HG02938 (cell line): ENCODE measurements around the gene SAMD9.
"Not testable (repeated sequence)": the region's sequence is repeated elsewhere in the genome, so short reads cannot be mapped to it uniquely, and the experiment has no call there.

ENCODE experiments used
- ATAC-seq: cut with Tn5 transposase; IDR thresholded peaks from one replicate; pipeline ENCODE4 v1.9.1; 2021; ENCODE audit warnings: mild to moderate bottlenecking, moderate library complexity; ENCODE audit not compliant: unreplicated experiment

Gene SAMD9

GRCh38 chr7:93120592-93121549 is 3.1 kb upstream of the SAMD9 start:
- ATAC-seq = no peak

DNA sequence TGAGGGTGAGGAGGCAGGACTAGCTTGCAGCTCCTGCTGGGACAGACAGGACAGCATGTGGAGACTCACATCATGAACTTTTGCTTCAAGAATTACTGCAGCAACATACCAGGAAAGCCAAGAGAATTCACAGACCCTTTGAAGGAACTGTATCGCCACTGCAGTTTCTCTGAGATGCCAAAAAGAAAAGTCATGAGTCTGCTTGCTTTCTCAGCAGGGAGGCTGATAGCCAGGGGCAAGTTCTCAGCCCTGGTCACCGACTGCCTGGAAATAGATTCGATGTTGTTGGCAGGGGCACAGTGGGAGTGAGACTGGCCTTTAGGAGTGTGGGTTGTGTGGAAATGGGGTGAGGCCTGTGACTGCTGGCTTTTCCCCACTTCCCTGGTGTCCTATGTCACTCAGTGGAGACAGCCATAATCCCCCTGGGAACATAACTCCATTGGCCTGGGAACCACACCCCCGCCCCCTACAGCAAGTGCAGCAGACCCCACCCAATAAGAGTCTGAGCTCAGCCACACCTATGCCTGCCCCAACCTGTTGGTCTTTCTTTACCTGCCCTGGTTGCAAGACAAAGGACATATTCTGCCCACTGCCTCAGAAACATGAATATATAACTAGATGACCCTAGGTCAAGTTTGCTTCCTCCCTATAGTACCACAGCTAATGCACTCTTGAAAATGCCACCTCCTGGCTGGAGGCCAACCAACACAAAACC is 1.6 kb upstream of the SAMD9 start:
- ATAC-seq = no peak

DNA sequence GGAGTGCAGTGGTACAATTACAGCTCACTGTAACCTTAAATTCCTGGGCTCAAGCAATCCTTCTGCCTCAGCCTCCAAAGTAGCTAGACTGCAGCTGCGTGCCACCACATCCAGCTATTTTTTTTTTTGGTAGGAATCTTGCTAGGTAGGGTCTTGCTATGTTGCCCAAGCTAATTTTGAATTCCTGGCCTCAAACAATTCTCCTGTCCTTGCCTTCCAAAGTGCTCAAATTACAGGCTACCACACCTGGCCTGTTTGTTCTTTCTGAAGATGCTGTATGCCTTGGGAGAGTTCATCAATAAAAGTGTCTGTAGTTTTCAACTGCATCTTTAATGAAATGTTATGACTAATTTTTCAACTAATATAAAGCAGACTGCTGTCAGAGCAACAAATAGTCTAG is 452 bp downstream of the SAMD9 start:
- ATAC-seq = no peak

- ATAC-seq = no peak
Observed at GRCh38 chr7:93115796-93116195, 2.0 kb downstream of the SAMD9 start.

DNA sequence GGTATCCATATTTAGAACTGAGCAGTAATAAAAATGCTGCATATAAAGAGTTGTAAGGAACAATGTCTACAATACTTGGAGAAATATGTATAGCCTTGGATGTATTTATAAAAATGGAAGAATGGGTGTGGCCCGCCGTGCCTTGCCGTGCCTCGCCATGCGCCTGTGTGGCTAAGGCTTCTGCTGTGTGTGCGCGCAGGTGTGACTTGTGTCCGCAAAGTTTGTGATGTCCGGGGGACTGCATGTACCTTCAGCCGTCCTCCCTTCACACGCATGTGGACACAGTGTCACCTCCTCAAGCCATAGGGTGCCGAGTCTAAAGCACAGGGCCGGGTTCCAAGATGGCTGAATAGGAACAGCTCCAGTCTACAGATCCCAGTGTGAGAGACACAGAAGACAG is 9.8 kb downstream of the SAMD9 start:
- no peak for ATAC-seq

DNA sequence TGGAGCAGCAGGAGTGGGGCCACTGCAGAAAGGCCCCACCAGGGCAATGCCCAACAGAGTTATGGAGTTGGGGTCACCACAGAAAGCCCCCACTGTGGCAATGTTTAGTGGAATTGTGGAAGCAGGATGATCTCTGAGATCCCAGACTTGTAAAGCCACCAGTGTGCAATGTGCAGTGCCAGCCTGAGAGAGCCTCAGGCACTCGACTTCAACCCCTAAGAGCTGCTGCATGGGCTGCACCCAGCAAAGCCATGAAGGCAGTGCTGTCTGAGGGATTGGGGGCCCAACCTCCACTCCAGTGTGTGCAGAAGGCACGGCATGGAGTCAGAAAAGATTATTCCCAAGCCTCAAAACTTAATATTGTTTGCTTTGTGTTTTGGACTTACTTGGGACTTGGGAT is 20.4 kb downstream of the SAMD9 start:
- no peak for ATAC-seq

DNA sequence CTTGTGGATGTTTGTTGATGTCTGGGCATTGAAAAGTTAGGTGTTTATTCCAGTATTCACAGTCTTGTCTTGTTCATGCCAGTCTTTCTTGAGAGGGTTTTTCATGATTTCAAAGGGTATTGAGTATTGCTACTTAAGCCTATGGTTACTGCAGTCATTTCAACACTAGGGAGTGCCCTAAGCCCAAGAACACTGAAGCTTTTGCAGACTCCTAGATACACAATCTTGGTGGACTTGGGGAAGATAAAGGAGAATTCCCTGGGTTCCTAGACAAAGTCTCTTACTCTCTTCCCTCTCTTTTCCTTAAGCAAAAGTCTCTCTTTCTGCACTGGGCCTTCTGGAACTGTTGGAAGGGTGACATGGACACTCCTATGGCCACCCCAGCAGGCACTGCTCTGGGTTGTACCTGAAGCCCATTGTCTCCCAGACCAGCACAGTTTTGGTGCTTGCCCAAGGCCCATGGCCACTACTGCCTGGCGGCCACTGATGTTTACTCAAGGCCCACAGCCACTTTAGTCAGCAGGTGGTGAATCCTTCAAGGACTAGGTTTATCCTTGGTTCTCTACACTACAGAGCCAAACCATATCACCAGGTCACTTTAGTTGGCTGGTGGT is 24.9 kb downstream of the SAMD9 start:
- ATAC-seq = peak; percentile 82

DNA sequence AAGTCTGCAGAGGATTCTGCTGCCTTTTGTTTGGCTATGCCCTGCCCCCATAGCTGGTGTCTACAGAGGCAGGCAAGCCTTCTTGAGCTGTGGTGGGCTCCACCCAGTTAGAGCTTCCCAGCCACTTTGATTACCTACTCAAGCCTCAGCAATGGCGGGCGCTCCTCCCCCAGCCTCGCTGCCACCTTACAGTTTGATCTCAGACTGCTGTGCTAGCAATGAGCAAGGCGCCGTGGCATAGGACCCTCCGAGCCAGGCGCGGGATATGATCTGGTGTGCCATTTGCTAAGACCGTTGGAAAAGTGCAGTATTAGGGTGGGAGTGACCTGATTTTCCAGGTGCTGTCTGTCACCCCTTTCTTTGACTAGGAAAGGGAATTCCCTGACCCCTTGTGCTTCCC is 44.4 kb downstream of the SAMD9 start:
- not testable (repeated sequence) for ATAC-seq

DNA sequence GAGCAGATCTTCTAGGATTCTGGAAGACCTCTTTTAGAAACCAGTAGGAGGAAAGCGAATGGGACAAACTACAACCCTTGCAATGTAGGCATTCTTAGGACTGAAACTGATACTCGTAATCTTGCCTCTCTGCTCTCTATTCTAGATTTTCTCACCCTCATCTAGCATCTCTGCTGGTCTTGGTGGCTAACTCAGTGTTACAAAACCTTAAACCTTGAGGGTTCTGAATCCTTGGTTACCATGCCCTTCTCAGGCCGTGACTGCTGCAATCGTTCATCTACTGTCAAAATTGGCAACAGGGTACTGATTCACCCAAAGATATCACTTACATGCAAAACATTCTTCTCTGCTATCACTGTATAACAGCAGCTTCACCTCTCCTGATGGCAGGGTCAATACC is 55.2 kb downstream of the SAMD9 start:
- no peak for ATAC-seq

DNA sequence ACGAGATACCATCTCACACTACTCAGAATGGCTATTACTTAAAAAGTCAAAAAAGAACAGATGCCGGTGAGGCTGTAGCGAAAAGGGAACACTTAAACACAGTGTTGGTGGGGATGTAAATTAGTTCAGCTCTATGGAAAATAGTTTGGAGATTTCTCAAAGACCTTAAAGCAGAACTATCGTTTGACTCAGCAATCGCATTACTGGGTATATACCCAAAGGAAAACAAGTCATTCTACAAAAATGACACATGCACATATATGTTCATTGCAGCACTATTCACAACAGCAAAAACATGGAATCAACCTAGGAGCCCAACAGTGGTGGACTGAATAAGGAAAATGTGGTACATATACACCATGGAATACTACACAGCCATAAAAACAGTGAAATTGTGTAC is 56.9 kb downstream of the SAMD9 start:
- no peak for ATAC-seq

- no peak for ATAC-seq
Observed at GRCh38 chr7:93060025-93060424, 57.8 kb downstream of the SAMD9 start.

- ATAC-seq = not testable (repeated sequence)
Observed at GRCh38 chr7:93056621-93057020, 61.2 kb downstream of the SAMD9 start.

DNA sequence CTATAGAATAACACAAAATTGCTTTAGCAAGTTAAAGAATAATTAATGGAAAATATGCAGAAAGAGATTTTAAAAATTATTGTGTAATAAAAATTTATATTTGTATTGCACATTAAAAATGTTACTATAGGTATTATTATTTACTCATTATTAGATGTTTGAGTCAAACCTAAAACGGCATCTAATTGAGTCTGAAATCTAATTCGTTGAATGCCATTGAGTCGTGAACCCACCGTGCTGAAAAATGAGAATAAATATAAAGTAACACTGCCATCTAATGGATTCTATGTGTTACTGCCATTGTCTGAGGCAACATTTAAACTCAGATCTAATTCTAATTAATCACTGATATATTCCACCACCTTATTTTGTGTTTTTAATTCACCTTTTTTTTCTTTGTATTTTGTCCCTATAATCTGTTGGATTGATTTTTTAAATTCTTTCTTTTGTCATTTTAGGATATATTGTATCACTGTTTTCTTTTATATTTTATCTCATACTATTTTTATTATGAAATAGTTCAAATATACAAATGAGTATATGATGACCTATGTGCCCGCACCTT is 62.2 kb downstream of the SAMD9 start:
- ATAC-seq = no peak

DNA sequence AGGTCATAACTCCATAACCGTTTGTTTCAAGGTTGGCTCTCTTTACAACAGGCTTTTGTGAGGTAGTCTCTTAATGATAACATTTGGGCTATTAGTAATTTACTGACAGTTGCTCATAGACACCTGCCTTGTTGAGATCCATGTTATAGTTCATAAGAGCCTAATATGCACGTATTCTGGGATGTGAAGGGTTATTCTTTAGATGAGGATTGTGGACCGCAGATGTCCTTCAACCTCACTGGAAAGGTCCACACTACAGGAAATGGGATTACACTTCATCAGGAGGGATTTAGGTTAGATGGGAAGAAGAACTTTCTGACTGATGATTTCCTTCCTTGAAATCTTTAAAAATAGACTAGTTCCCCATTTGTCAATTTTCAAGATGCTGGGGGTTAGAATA is 62.8 kb downstream of the SAMD9 start:
- ATAC-seq = no peak

DNA sequence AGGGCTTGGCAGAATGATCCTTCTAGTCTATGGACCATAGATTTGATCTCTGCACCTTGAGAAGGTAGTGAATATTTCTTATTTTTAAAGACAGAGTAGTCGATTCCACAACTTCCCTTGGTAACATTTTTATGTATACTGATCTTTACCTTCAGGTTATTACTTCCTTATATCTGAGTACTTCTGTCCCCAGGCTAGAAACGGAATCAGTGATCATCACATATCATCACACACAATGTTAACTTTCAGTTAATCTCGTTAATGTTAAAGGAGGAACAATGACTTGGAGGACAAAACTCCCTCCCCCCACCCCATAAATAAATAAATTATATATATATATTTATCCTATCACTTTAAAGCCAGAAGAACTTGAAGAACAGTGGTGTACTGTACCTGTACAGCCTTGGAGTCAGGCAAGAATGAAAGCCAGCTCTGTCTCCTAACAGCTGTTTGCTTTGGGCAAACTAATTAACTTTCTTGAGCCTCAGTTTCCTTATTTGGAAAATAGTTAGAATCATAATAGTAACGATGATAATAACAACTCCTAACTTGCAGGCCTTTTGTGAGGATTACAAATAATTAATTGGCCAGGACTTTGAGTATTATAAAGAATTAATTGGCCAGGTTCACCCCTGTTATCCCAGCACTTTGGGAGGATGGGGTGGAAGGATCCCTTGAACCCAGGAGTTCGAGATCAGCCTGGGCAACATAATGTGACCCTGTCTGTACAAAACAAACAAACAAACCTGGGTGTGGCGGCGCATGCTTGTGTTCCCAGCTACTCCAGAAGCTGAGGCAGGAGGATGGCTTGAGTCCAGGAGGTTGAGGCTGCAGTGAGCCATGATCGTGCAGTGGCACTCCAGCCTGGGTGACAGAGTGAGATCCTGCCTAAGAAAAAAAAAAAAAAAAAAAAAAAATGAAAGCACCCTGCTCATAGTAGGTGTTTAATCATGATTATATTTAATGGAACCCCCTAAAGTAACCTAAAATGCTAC is 63.5 kb downstream of the SAMD9 start:
- no peak for ATAC-seq

- ATAC-seq = no peak
Observed at GRCh38 chr7:93053209-93053948, 64.4 kb downstream of the SAMD9 start.

DNA sequence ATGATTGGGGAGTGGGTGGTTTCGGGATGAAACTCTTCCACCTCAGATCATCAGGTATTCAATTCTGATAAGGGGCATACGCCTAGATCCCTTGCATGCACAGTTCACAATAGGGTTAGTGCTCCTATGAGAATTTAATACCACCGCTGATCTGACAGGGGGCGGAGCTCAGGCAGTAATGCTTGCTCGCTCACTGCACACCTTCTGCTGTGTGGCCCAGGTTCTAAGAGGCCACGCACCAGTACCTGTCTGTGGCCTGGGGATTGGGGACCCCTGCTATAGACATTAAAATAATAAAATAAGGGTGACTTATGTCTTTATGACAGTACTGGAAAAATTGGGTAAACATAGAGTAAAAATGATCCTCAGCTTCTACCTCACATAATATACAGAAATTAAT is 66.1 kb downstream of the SAMD9 start:
- ATAC-seq = no peak
